HG02763 (cell line): ENCODE results near the gene CNTNAP2.

Experiments used
- ATAC-seq: cut with Tn5 transposase; IDR thresholded peaks from one replicate; pipeline ENCODE4 v1.9.1; 2021; ENCODE audit warnings: mild to moderate bottlenecking, moderate library complexity; ENCODE audit not compliant: unreplicated experiment

CNTNAP2 gene

GRCh38 chr7:146982482-146982881, 865.9 kb downstream of the CNTNAP2 start:
- ATAC-seq = no peak

- no peak for ATAC-seq
These were observed 875.0 kb downstream of the CNTNAP2 start for GRCh38 chr7:146991596-146991995.

GRCh38 chr7:146993764-146994163, 877.2 kb downstream of the CNTNAP2 start:
- no peak for ATAC-seq

- ATAC-seq = no peak
These were observed 891.9 kb downstream of the CNTNAP2 start for GRCh38 chr7:147008530-147008929.

DNA sequence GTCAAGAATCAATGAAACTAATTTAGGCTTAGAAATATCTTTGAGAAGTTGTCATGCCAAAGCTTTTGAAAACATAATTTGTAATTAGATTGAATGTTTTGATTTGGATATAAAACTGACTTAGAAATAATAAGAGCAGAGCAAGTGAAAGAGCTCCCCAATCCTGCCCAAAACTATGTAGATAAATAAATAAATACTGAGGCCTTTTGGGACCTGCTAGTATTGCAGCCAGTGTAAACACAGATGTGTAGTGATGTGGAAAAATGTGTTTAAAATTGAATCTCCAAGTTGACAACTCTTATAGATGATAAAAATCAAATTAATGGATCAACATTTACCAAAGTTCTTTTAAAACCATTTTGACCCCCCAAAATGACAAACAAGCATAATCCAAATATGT, 896.1 kb downstream of the CNTNAP2 start:
- ATAC-seq = no peak

- ATAC-seq = no peak
These were observed 897.2 kb downstream of the CNTNAP2 start for GRCh38 chr7:147013825-147014224.

GRCh38 chr7:147014286-147014955, 897.8 kb downstream of the CNTNAP2 start:
- ATAC-seq = no peak

- ATAC-seq = no peak
These were observed 899.4 kb downstream of the CNTNAP2 start for GRCh38 chr7:147015999-147016398.

GRCh38 chr7:147022056-147022455, 905.5 kb downstream of the CNTNAP2 start:
- no peak for ATAC-seq

- no peak for ATAC-seq
These were observed 906.8 kb downstream of the CNTNAP2 start for GRCh38 chr7:147023440-147023839.

DNA sequence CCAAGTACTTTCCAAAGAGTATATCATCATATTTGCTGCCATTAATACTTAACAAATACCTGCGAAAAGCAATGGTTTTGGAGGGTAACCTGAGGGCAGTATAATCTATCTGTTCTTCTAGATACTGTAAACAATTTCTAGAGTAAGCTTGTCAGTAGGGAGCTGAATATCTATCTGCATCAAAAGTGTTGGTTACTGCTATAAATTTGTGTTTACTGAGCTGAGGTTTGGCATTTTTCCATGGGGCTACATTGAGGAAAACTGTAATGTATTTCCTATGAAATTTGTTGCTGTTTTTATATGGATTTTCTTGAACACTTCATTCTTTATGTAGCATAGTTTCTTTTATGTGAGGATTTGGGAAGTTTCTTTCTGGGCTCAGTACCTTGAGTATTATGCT, 913.4 kb downstream of the CNTNAP2 start:
- ATAC-seq = no peak

DNA sequence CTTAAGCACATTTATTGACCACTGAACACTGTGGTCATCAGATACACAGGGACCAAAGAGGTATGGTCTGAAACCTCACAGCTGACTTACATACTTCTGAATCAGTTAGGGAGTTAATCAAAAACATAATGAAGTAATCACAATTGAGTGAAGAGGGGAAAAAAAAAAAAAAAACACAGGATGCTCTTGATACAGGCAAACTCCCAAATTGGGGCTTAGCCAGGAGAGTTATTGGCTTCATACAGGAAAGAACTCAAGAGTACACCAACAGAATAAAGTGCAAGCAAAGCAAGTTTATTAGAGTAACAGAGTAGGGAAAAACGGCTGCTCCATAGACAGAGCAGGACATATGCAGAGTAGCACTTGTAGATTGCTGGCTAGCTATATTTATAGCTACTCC, 917.0 kb downstream of the CNTNAP2 start:
- no peak for ATAC-seq

GRCh38 chr7:147041438-147041837, 924.8 kb downstream of the CNTNAP2 start:
- ATAC-seq = no peak

GRCh38 chr7:147044941-147045340, 928.3 kb downstream of the CNTNAP2 start:
- ATAC-seq = no peak

GRCh38 chr7:147047696-147048095, 931.1 kb downstream of the CNTNAP2 start:
- no peak for ATAC-seq

GRCh38 chr7:147048864-147049263, 932.3 kb downstream of the CNTNAP2 start:
- ATAC-seq = no peak

DNA sequence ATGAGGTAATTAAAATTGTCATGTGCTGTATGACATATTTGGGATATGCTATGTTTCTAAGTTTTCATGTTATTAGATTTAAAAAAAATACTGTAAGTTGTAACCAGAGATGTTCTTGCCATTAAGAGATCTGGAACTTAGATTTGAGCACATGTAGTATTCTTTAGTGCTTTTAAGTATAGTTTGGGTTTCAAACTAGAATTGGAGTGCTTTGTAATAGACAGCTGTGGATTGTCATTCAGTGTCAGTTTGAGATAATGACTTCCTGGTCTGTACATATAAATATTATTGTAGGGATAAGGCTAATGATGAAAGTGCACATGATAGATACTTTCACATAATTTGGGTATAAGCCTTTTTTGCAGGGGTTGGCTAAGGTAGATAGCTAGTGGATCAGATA, 936.2 kb downstream of the CNTNAP2 start:
- ATAC-seq = no peak

DNA sequence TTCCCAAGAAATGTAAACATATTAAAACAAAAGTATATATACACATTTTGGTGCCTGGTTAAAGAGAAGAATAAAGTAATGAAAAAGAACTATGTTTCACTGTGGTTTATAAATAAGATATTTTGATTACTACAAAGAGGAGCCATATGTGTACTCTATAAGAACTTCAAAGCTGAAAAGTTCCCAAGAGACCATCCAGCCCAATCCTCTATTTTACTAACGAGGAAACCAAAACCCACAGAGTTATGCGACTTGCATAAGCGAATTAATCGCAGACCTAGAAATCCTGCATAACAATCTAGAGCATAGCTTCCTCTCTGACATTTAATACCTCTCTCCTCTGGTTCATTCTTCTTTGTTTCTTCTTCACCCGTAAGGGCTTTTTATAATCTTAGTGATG, 937.1 kb downstream of the CNTNAP2 start:
- no peak for ATAC-seq

DNA sequence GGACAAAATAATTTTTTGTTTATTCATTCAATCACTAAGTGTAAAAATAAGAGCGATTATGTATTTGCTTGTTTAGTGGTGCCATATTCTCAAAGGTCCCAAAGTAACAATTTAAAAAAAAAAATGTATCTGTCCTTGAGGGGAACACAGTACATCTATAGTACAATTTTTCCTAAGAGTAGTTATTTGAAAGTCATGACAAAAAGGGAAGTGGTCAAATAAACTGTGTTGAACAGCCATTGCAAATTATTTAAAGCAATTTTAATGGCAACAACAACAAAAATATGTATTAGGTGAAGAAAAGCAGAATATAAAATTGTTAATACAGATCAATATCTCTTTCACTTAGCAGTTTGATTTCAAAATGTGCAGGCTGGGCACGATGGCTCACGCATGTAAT, 943.5 kb downstream of the CNTNAP2 start:
- no peak for ATAC-seq

DNA sequence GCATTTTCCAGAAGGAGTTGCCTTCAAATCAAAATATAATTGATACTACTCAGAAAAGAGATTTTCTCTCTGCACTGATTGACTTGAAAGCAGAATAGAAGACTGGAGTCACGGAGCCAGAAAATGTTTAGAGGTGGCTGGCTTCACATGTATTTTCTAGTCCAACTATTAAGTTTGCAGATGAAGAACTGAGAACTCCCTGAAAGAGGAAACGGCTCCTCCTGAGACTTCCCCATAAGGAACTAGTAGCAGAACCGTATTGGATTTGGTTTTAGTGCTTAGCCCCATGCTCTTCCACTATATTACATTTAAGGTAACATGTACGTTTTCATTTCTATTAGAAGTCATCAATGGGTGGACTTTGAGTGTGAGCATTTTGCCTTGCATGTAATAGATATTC, 946.3 kb downstream of the CNTNAP2 start:
- no peak for ATAC-seq

DNA sequence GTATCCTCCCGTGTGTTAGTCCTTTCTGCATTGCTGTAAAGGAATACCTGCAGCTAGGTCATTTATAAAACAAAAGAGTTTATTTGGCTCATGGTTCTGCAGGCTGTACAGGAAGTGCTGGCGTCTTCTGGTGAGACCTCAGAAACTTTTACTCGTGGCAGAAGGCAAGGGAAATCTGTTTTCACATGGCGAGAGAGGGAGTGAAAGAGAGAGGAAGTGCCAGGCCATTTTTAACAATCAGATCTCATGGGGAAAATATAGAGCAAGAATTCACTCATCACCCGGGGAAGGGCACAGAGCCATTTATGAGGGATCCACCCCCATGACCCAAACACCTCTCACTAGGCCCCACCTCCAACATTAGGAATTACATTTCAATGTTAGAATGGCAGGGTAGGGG, 952.2 kb downstream of the CNTNAP2 start:
- no peak for ATAC-seq

DNA sequence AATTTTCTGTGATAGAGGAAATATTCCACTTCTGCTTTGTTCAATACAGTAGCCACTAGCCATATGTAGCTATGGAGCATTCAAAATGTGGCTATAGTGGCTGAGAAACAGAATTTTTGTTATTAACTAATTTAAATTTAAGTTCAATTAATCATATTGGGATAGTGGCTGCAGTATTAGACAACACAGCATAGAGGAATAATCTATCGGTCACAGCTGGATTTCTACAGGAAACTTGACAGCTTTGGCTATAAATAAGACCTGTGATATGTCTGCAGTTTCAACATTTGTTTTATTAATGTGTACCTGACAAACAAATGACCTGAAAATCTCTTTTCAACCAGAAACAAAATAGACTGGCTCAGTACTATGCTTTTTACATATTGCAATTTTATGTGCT, 953.2 kb downstream of the CNTNAP2 start:
- no peak for ATAC-seq

GRCh38 chr7:147070886-147071285, 954.3 kb downstream of the CNTNAP2 start:
- no peak for ATAC-seq
